Ishikawa (cell line): ENCODE results near the gene PTPRM.

Experiments
- CEBPB ChIP-seq: IDR thresholded peaks from 2 replicates; pipeline ENCODE4 v1.6.1; 2012
- CREB1 ChIP-seq: IDR thresholded peaks from 2 replicates; pipeline ENCODE4 v1.6.1; 2012; ENCODE audit warnings: low read depth
- EGR1 ChIP-seq: IDR thresholded peaks from 2 replicates; pipeline ENCODE4 v1.6.1; 2012
- FOXM1 ChIP-seq: IDR thresholded peaks from 2 replicates; pipeline ENCODE4 v1.6.1; 2012; ENCODE audit warnings: low read depth, borderline replicate concordance
- MAX ChIP-seq: IDR thresholded peaks from 2 replicates; pipeline ENCODE4 v1.6.1; 2012
- NFIC ChIP-seq: IDR thresholded peaks from 2 replicates; pipeline ENCODE4 v1.6.1; 2012
- RAD21 ChIP-seq: IDR thresholded peaks from 2 replicates; pipeline ENCODE4 v1.6.1; 2012; ENCODE audit warnings: low read depth
- REST ChIP-seq: IDR thresholded peaks from 2 replicates; pipeline ENCODE4 v1.6.1; 2012; ENCODE audit warnings: low read depth, mild to moderate bottlenecking
- TAF1 ChIP-seq: IDR thresholded peaks from 2 replicates; pipeline ENCODE4 v1.6.1; 2012; ENCODE audit warnings: low read depth, mild to moderate bottlenecking
- TCF12 ChIP-seq: IDR thresholded peaks from 2 replicates; pipeline ENCODE4 v1.6.1; 2012; ENCODE audit warnings: low read depth
- TEAD4 ChIP-seq: IDR thresholded peaks from 2 replicates; pipeline ENCODE4 v1.6.1; 2012
- USF1 ChIP-seq: IDR thresholded peaks from 2 replicates; pipeline ENCODE4 v1.6.1; 2012
- YY1 ChIP-seq: IDR thresholded peaks from 2 replicates; pipeline ENCODE4 v1.6.1; 2012; ENCODE audit warnings: low read depth
- ZBTB7A ChIP-seq: IDR thresholded peaks from 2 replicates; pipeline ENCODE4 v1.6.1; 2012; ENCODE audit warnings: low read depth

PTPRM gene

GRCh38 chr18:8406868-8407250, 839.7 kb downstream of the PTPRM start:
- TF ChIP-seq YY1 (no peak), CEBPB (no peak), RAD21 (no peak), TEAD4 (no peak), MAX (no peak), NFIC (no peak), TCF12 (no peak), TAF1 (no peak), ZBTB7A (no peak), EGR1 (no peak), USF1 (no peak), FOXM1 (no peak), CREB1 (no peak), REST (no peak)

GRCh38 chr18:8409151-8409550, 842.0 kb downstream of the PTPRM start:
- no peak for TF ChIP-seq NFIC

GRCh38 chr18:8411492-8411891, 844.4 kb downstream of the PTPRM start:
- TF ChIP-seq FOXM1 (no peak), TAF1 (no peak), TCF12 (no peak), EGR1 (no peak)

GRCh38 chr18:8412117-8412516, 845.0 kb downstream of the PTPRM start:
- TF ChIP-seq CEBPB (no peak), RAD21 (no peak), REST (peak; percentile 39; the same call in 1 of the 2 replicates)

- TF ChIP-seq FOXM1 (no peak), RAD21 (no peak), USF1 (no peak), YY1 (no peak), TCF12 (no peak)
Measured at GRCh38 chr18:8413189-8413588, 846.1 kb downstream of the PTPRM start.

- no peak for TF ChIP-seq MAX
- no peak for TF ChIP-seq CREB1
- TF ChIP-seq FOXM1: no peak
- no peak for TF ChIP-seq TCF12
- TF ChIP-seq CEBPB: no peak
- no peak for TF ChIP-seq YY1
- no peak for TF ChIP-seq REST
Measured at GRCh38 chr18:8413751-8414150, 846.6 kb downstream of the PTPRM start.
